HEK293T (cell line): Measurements from ENCODE around the gene CAD.
A peak's percentile ranks its signal among the peaks of the same experiment; 100 is the strongest.

Source experiments
- CTCF ChIA-PET: fragments of 350-600 bp; formaldehyde crosslinking; extraction: SDS; loops from one replicate; lab custom pipeline; 2021; ENCODE audit warnings: antibody characterized with exemption, inconsistent platforms; lab: Yijun Ruan, JAX
- POLR2A ChIA-PET: fragments of 350-600 bp; formaldehyde crosslinking; extraction: SDS; loops from one replicate; lab custom pipeline; 2020; ENCODE audit warnings: antibody characterized with exemption, inconsistent platforms; lab: Yijun Ruan, JAX
- DNase-seq: peaks from one replicate; pipeline ENCODE4 v3.0.0; 2012; ENCODE audit warnings: mixed read lengths; ENCODE audit errors: extremely low spot score
- ARNT ChIP-seq: fragments of 450-650 bp; IDR thresholded peaks from 2 replicates; pipeline ENCODE4 v1.6.1; 2017; ENCODE audit warnings: mild to moderate bottlenecking
- BHLHE40 ChIP-seq: fragments of 450-650 bp; IDR thresholded peaks from 2 replicates; pipeline ENCODE4 v1.6.1; 2016; ENCODE audit warnings: mild to moderate bottlenecking, moderate library complexity, borderline replicate concordance
- CTBP1 ChIP-seq: fragments of 450-650 bp; IDR thresholded peaks from 2 replicates; pipeline ENCODE4 v1.6.1; 2016; ENCODE audit warnings: borderline replicate concordance
- ELF4 ChIP-seq: fragments of 450-650 bp; IDR thresholded peaks from 2 replicates; pipeline ENCODE4 v1.6.1; 2017; ENCODE audit warnings: antibody characterized with exemption
- FOXA1 ChIP-seq: fragments of 450-650 bp; IDR thresholded peaks from 2 replicates; pipeline ENCODE4 v1.6.1; 2016; ENCODE audit warnings: mild to moderate bottlenecking
- FOXK2 ChIP-seq: fragments of 450-650 bp; IDR thresholded peaks from 2 replicates; pipeline ENCODE4 v1.6.1; 2016; ENCODE audit warnings: mild to moderate bottlenecking
- FOXM1 ChIP-seq: fragments of 450-650 bp; IDR thresholded peaks from 2 replicates; pipeline ENCODE4 v1.6.1; 2017; ENCODE audit warnings: mild to moderate bottlenecking, borderline replicate concordance
- HDGF ChIP-seq: fragments of 450-650 bp; IDR thresholded peaks from 2 replicates; pipeline ENCODE4 v1.6.1; 2017; ENCODE audit warnings: antibody characterized with exemption, borderline replicate concordance
- L3MBTL2 ChIP-seq: fragments of 450-650 bp; conservative IDR thresholded peaks from 2 replicates; pipeline ENCODE4 v1.6.1; 2016; ENCODE audit warnings: mild to moderate bottlenecking
- LEF1 ChIP-seq: fragments of 450-650 bp; IDR thresholded peaks from 2 replicates; pipeline ENCODE4 v1.6.1; 2017; ENCODE audit warnings: mild to moderate bottlenecking, borderline replicate concordance
- NFRKB ChIP-seq: fragments of 450-650 bp; IDR thresholded peaks from 2 replicates; pipeline ENCODE4 v1.6.1; 2016; ENCODE audit warnings: mild to moderate bottlenecking, moderate library complexity
- PKNOX1 ChIP-seq: fragments of 450-650 bp; IDR thresholded peaks from 2 replicates; pipeline ENCODE4 v1.6.1; 2016
- SP1 ChIP-seq: fragments of 450-650 bp; IDR thresholded peaks from 2 replicates; pipeline ENCODE4 v1.6.1; 2017
- SUZ12 ChIP-seq: fragments of 450-650 bp; IDR thresholded peaks from 2 replicates; pipeline ENCODE4 v1.6.1; 2016; ENCODE audit warnings: mild to moderate bottlenecking
- TARDBP ChIP-seq: fragments of 450-650 bp; IDR thresholded peaks from 2 replicates; pipeline ENCODE4 v1.6.1; 2016
- ZNF384 ChIP-seq: fragments of 450-650 bp; IDR thresholded peaks from 2 replicates; pipeline ENCODE4 v1.6.1; 2016

Gene CAD

GRCh38 chr2:27256855-27257454 is 39.8 kb downstream of the CAD start:
- no peak for DNase-seq
- POLR2A ChIA-PET, result interaction anchor here (1.1 kb wide), 1 partner anchor 26 kb away, joined by 3 read pairs; no protein-coding TSS in a partner anchor
- TF ChIP-seq FOXK2, result no peak
- no peak for TF ChIP-seq ELF4
- no peak for TF ChIP-seq CTBP1
- TF ChIP-seq PKNOX1, result no peak
- no peak for TF ChIP-seq BHLHE40
- TF ChIP-seq LEF1, result no peak
- TF ChIP-seq HDGF, result no peak
- no peak for TF ChIP-seq ARNT
- no peak for TF ChIP-seq FOXA1
- TF ChIP-seq ZNF384, result no peak
- no peak for TF ChIP-seq TARDBP
- TF ChIP-seq SUZ12, result no peak
- TF ChIP-seq SP1, result no peak
- no peak for TF ChIP-seq FOXM1
- no peak for TF ChIP-seq L3MBTL2
- no peak for TF ChIP-seq NFRKB
- CTCF ChIA-PET, result no interaction called here

GRCh38 chr2:27258051-27258450 is 40.9 kb downstream of the CAD start:
- no peak for DNase-seq
- ChIA-PET CTCF (no interaction called here), POLR2A (interaction anchor here (1.1 kb wide), 1 partner anchor 25 kb away, joined by 3 read pairs; no protein-coding TSS in a partner anchor)
- TF ChIP-seq FOXA1, result no peak
- no peak for TF ChIP-seq BHLHE40
- TF ChIP-seq HDGF, result no peak
- TF ChIP-seq LEF1, result no peak
- no peak for TF ChIP-seq NFRKB
- TF ChIP-seq TARDBP, result no peak
- no peak for TF ChIP-seq FOXM1
- TF ChIP-seq FOXK2, result no peak
- no peak for TF ChIP-seq CTBP1
- TF ChIP-seq ELF4, result no peak
- no peak for TF ChIP-seq SP1
- TF ChIP-seq PKNOX1, result no peak
- no peak for TF ChIP-seq ARNT
- no peak for TF ChIP-seq ZNF384

GRCh38 chr2:27261241-27261925 is 44.2 kb downstream of the CAD start:
- TF ChIP-seq PKNOX1 (no peak), FOXA1 (no peak), L3MBTL2 (no peak), NFRKB (no peak), LEF1 (no peak), CTBP1 (no peak), TARDBP (no peak), ZNF384 (no peak), SUZ12 (no peak), ARNT (no peak), BHLHE40 (no peak)
- DNase-seq, result no peak
- POLR2A ChIA-PET, result no interaction called here
- CTCF ChIA-PET, result no interaction called here

- CTCF ChIA-PET, result no interaction called here
- TF ChIP-seq L3MBTL2 (no peak), ZNF384 (no peak), FOXA1 (no peak), FOXK2 (no peak), LEF1 (no peak), BHLHE40 (no peak), HDGF (no peak), SP1 (no peak), TARDBP (no peak), SUZ12 (no peak), ELF4 (no peak), ARNT (no peak)
- DNase-seq, result no peak
- POLR2A ChIA-PET, result no interaction called here
These were observed 44.7 kb downstream of the CAD start for GRCh38 chr2:27261926-27262298.

GRCh38 chr2:27262379-27263286 is 45.5 kb downstream of the CAD start, which contains the start of gene SLC30A3:
TSS of gene SLC30A3 (minus strand) at chr2:27263047. CDS start at chr2:27262906, 141 bp downstream.
- DNase-seq, result peak; percentile 68
- no peak for TF ChIP-seq TARDBP
- no peak for TF ChIP-seq ARNT
- TF ChIP-seq HDGF, result no peak
- TF ChIP-seq ZNF384, result no peak
- TF ChIP-seq PKNOX1, result no peak
- TF ChIP-seq SP1, result no peak
- no peak for TF ChIP-seq NFRKB
- TF ChIP-seq L3MBTL2, result no peak
- TF ChIP-seq CTBP1, result no peak
- no peak for TF ChIP-seq SUZ12
- POLR2A ChIA-PET, result interaction anchor here (1.1 to 2.3 kb wide), 5 partner anchors 10 to 191 kb away, joined by 3 to 9 read pairs (median 4); partner anchors contain the start of gene OST4
- CTCF ChIA-PET, result interaction anchor here (0.5 to 1.3 kb wide), 4 partner anchors 11 to 1467 kb away, joined by 3 to 5 read pairs (median 4); no protein-coding TSS in a partner anchor
